ENCODE results near the gene LHX4. TPM values are rescaled to one million over a fixed set of nuclear protein-coding genes. Genes with fewer than 3 reads are reported as not detected.

Gene LHX4
- total and polyA plus RNA-seq, 4 donors = 0.02 to 0.03 (median 0.02) TPM; not detected in 1

DNA sequence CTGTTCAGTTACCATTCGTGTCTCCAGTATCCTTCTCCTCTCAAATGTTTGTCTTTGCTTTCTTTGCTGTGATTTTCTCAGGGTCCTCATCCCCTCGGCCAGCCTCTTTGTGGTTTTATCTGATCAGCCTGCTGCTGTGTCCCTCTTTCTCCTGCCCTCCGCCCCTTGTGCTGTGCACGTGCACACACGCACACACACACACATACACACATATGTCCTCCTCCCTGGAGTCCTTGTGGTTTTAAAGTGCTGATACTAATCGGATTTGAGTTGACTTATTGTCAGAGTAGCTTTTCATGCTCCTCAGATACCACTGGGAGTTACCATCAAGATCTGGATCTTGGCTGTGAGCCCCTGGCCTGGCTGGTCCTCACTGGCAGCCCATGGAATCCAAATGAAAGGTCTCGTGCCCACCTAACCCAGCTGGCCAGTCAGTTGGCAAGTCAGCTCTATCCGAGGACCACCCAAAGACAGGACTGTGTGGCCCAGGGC, 41.3 kb upstream of the LHX4 start:
- WGBS, 2 donors = 79 to 85% methylated on average over 8 of the region's 8 CpGs
- Histone ChIP-seq H3K4me1 (ENCODE audit: control insufficient read depth in 5 of 5, insufficient read depth in 5 of 5, low read length in 5 of 5) (no peaks in the 10 kb centered on the region), H3K36me3 (ENCODE audit: control insufficient read depth in 4 of 4, insufficient read depth in 4 of 4, low read length in 4 of 4) (peaks cover 0 to 74% (median 34%) of the 10 kb centered on the region in 4 donors), H3K9me3 (ENCODE audit: control insufficient read depth in 4 of 4, insufficient read depth in 3 of 4, low read length in 3 of 4) (no peaks in the 10 kb centered on the region), H3K4me3 (no peak overlapping the region), H3K27ac (ENCODE audit: low read depth in 1 of 2, low read length in 1 of 2) (no peak overlapping the region), H3K9ac (ENCODE audit: insufficient read depth in 1 of 2, low read length in 2 of 2) (no peak overlapping the region), H3K27me3 (ENCODE audit: control insufficient read depth in 3 of 3, insufficient read depth in 3 of 3, low read length in 2 of 3) (no peaks in the 10 kb centered on the region)
- ATAC-seq (ENCODE audit: insufficient read depth, low FRiP score) = no peak
- DNase-seq = no peak
- TF ChIP-seq, protein P1, sequence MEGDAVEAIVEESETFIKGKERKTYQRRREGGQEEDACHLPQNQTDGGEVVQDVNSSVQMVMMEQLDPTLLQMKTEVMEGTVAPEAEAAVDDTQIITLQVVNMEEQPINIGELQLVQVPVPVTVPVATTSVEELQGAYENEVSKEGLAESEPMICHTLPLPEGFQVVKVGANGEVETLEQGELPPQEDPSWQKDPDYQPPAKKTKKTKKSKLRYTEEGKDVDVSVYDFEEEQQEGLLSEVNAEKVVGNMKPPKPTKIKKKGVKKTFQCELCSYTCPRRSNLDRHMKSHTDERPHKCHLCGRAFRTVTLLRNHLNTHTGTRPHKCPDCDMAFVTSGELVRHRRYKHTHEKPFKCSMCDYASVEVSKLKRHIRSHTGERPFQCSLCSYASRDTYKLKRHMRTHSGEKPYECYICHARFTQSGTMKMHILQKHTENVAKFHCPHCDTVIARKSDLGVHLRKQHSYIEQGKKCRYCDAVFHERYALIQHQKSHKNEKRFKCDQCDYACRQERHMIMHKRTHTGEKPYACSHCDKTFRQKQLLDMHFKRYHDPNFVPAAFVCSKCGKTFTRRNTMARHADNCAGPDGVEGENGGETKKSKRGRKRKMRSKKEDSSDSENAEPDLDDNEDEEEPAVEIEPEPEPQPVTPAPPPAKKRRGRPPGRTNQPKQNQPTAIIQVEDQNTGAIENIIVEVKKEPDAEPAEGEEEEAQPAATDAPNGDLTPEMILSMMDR (IDR thresholded peaks at IDR 0.05; ENCODE audit: control extremely low read depth, extremely low read depth) = no peak

DNA sequence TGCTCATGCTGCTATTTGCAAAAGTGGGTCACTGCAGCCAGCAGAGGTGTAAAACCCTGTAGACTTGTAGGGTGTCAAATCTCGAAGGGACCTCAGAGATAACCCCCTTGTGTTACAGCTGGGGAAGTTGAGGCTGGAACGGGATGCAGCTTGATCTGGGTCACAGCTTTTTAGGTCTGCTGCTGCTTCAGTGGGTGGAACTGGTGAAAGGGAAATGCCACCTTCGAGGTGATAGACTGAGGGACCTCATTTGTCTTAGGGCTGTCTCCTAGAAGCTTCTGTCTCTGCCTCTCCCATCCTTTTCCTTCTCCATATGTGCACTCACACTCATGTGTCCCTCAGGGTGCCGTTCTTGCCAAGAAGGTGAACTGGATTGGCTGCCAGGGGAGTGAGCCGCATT, 40.0 kb upstream of the LHX4 start:
- WGBS, 2 donors = 88 to 97% methylated on average over 5 of the region's 5 CpGs
- Histone ChIP-seq H3K4me3 (no peak overlapping the region), H3K4me1 (ENCODE audit: control insufficient read depth in 5 of 5, insufficient read depth in 5 of 5, low read length in 5 of 5) (no peaks in the 10 kb centered on the region), H3K9ac (ENCODE audit: insufficient read depth in 1 of 2, low read length in 2 of 2) (no peak overlapping the region), H3K9me3 (ENCODE audit: control insufficient read depth in 4 of 4, insufficient read depth in 3 of 4, low read length in 3 of 4) (no peaks in the 10 kb centered on the region), H3K27ac (ENCODE audit: low read depth in 1 of 2, low read length in 1 of 2) (no peak overlapping the region), H3K27me3 (ENCODE audit: control insufficient read depth in 3 of 3, insufficient read depth in 3 of 3, low read length in 2 of 3) (no peaks in the 10 kb centered on the region), H3K36me3 (ENCODE audit: control insufficient read depth in 4 of 4, insufficient read depth in 4 of 4, low read length in 4 of 4) (peaks cover 0 to 68% (median 22%) of the 10 kb centered on the region in 4 donors)
- ATAC-seq (ENCODE audit: insufficient read depth, low FRiP score) (no peak), DNase-seq (no peak)
- TF ChIP-seq, protein P1 (IDR thresholded peaks at IDR 0.05; ENCODE audit: control extremely low read depth, extremely low read depth) = no peak

DNA sequence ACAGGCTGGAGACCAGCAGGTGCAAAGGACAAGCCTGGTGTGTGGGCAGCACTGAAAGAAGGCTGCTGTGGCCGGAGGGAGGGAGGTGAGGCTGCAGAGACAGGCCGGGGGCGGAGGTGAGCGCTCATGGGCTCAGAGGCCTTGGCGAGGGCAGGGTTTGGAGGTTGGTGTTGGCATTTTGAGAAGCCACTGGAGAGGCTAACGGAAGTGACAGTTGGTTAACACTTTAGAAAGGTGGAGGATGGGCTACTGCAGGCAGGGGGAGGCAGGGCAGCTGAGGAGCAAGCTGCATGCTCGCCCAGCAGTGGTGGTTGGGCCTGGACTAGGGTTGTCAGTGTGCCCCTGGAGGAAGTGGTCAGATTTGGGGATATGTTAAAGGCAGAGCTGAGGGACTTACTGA, 37.9 kb upstream of the LHX4 start:
- no peak for ATAC-seq (ENCODE audit: insufficient read depth, low FRiP score)
- Histone ChIP-seq H3K36me3 (ENCODE audit: control insufficient read depth in 4 of 4, insufficient read depth in 4 of 4, low read length in 4 of 4) (peaks cover 0 to 65% (median 20%) of the 10 kb centered on the region in 4 donors), H3K27me3 (ENCODE audit: control insufficient read depth in 3 of 3, insufficient read depth in 3 of 3, low read length in 2 of 3) (no peaks in the 10 kb centered on the region), H3K4me1 (ENCODE audit: control insufficient read depth in 5 of 5, insufficient read depth in 5 of 5, low read length in 5 of 5) (no peaks in the 10 kb centered on the region), H3K4me3 (no peak overlapping the region), H3K9ac (ENCODE audit: insufficient read depth in 1 of 2, low read length in 2 of 2) (no peak overlapping the region), H3K27ac (ENCODE audit: low read depth in 1 of 2, low read length in 1 of 2) (no peak overlapping the region), H3K9me3 (ENCODE audit: control insufficient read depth in 4 of 4, insufficient read depth in 3 of 4, low read length in 3 of 4) (no peaks in the 10 kb centered on the region)
- no peak for DNase-seq
- TF ChIP-seq, protein P1 (IDR thresholded peaks at IDR 0.05; ENCODE audit: control extremely low read depth, extremely low read depth) = no peak
- WGBS, 2 donors = 80 to 82% methylated on average over 7 of the region's 7 CpGs
